Lung (tissue), 16 donors: Measurements from ENCODE around the gene GABRA4. TPM values are rescaled to one million over a fixed set of nuclear protein-coding genes. Genes with fewer than 3 reads are reported as not detected.

Experiments used
- ATAC-seq: fragments of 200-7000 bp; cut with Tn5 transposase; one replicate; pipeline ENCODE4 v1.9.1; 2020; ENCODE audit warnings: moderate number of reproducible peaks; ENCODE audit not compliant: insufficient read depth, low FRiP score
- DNase-seq, 3 donors: peaks; one replicate each; pipeline ENCODE4 v3.0.0-alpha.2; 2013 to 2017
- H3K27ac ChIP-seq, 2 donors: one replicate each; pipeline ENCODE4 v1.5.1; 2013; ENCODE audit warnings: mild to moderate bottlenecking in 2 of 2, moderate library complexity in 2 of 2, control low read depth in 1 of 2, inconsistent platforms in 1 of 2, low read depth in 1 of 2, low read length in 1 of 2
- H3K27me3 ChIP-seq, 3 donors: one replicate each; pipeline ENCODE4 v1.5.1; 2013; ENCODE audit warnings: low read length in 2 of 3; ENCODE audit not compliant: control insufficient read depth in 3 of 3, insufficient read depth in 3 of 3
- H3K36me3 ChIP-seq, 4 donors: one replicate each; pipeline ENCODE4 v1.5.1; 2013; ENCODE audit warnings: low read length in 4 of 4, mild to moderate bottlenecking in 1 of 4, moderate library complexity in 1 of 4; ENCODE audit not compliant: control insufficient read depth in 4 of 4, insufficient read depth in 4 of 4
- H3K4me1 ChIP-seq, 5 donors: one replicate each; pipeline ENCODE4 v1.5.1; 2013; ENCODE audit warnings: low read length in 5 of 5, mild to moderate bottlenecking in 2 of 5, moderate library complexity in 1 of 5; ENCODE audit not compliant: control insufficient read depth in 5 of 5, insufficient read depth in 5 of 5
- H3K4me3 ChIP-seq: one replicate; pipeline ENCODE4 v1.5.1; 2013; ENCODE audit warnings: mild to moderate bottlenecking, control low read depth, moderate library complexity
- H3K9ac ChIP-seq, 2 donors: one replicate each; pipeline ENCODE4 v1.5.1; 2013; ENCODE audit warnings: low read length in 2 of 2, control low read depth in 1 of 2; ENCODE audit not compliant: insufficient read depth in 1 of 2
- H3K9me3 ChIP-seq, 4 donors: one replicate each; pipeline ENCODE4 v1.5.1; 2013; ENCODE audit warnings: low read length in 3 of 4, mild to moderate bottlenecking in 1 of 4, moderate library complexity in 1 of 4; ENCODE audit not compliant: control insufficient read depth in 4 of 4, insufficient read depth in 3 of 4
- WGBS, 2 donors: extraction: QIAGEN DNeasy Blood & Tissue Kit; methylation state at CpG; one replicate each; pipeline ENCODE4 v1.1.7; 2013; 5-methylcytosine and 5-hydroxymethylcytosine counted together
- long read RNA-seq, 5 donors: transcript quantifications; one replicate each; lab custom pipeline, GENCODE V29; 2026
- polyA plus RNA-seq, 2 donors: library from polyadenylated mRNA; stranded (reverse); fragments of 200-250 nt; gene quantifications; one replicate each; pipeline ENCODE4 v1.2.1, GENCODE V29; 2013
- total RNA-seq, 2 donors: library from RNA; depleted of rRNA in 1 of 2; stranded (reverse); fragments of >200 nt in 1 of 2; gene quantifications; one replicate each; pipeline ENCODE4 v1.2.1, GENCODE V29; 2014 to 2021
- TF ChIP-seq, protein P1 (sequence below): IDR thresholded peaks from 2 replicates; pipeline ENCODE4 v1.5.1; 2012; ENCODE audit warnings: mild to moderate bottlenecking; ENCODE audit errors: control extremely low read depth, extremely low read depth
- donor health status: control.
- donor health status: control.
- donor health status: Bipolar disorder and iron deficiency.
- donor health status: healthy.
- donor health status: DM: yes; HTN: yes; CAD: no.

The GABRA4 gene
- total RNA-seq (under 1 TPM in 1 of 2 donors, not detected in 1; 0.09 TPM), polyA plus RNA-seq (not detected)
- long read RNA-seq, donor 1, result 0 reads
- long read RNA-seq, donor 2, result 0 reads
- long read RNA-seq, donor 3, result 0 reads
- long read RNA-seq, donor 4, result 0 reads
- long read RNA-seq, donor 5, result 0 reads

GRCh38 chr4:46993075-46994006 lies at the start of gene GABRA4:
TSS of gene GABRA4 (minus strand) at chr4:46993581. CDS start at chr4:46993424, 157 bp downstream.
- TF ChIP-seq, protein P1, sequence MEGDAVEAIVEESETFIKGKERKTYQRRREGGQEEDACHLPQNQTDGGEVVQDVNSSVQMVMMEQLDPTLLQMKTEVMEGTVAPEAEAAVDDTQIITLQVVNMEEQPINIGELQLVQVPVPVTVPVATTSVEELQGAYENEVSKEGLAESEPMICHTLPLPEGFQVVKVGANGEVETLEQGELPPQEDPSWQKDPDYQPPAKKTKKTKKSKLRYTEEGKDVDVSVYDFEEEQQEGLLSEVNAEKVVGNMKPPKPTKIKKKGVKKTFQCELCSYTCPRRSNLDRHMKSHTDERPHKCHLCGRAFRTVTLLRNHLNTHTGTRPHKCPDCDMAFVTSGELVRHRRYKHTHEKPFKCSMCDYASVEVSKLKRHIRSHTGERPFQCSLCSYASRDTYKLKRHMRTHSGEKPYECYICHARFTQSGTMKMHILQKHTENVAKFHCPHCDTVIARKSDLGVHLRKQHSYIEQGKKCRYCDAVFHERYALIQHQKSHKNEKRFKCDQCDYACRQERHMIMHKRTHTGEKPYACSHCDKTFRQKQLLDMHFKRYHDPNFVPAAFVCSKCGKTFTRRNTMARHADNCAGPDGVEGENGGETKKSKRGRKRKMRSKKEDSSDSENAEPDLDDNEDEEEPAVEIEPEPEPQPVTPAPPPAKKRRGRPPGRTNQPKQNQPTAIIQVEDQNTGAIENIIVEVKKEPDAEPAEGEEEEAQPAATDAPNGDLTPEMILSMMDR, result no peak
- no peak within 1 kb of the TSS for H3K4me3 ChIP-seq
- no peak within 1 kb of the TSS for H3K9ac ChIP-seq
- H3K4me1 ChIP-seq, result peaks cover 0 to 10% (median 4%) of the 10 kb centered on the region in 5 donors
- WGBS, 2 donors, result 2 to 3% methylated on average over 64 to 67 of the region's 67 CpGs
- peak within 1 kb of the TSS in 1 of 2 donors; percentile 39 for H3K27ac ChIP-seq
- ATAC-seq (no peak), DNase-seq (peak; percentile 7 to 32 (median 22))
- no peaks in the 10 kb centered on the region for H3K36me3 ChIP-seq
- peaks cover 0 to 7% (median 0%) of the 10 kb centered on the region in 4 donors for H3K9me3 ChIP-seq
- peaks cover 2 to 68% (median 56%) of the 10 kb centered on the region in 3 donors for H3K27me3 ChIP-seq

DNA sequence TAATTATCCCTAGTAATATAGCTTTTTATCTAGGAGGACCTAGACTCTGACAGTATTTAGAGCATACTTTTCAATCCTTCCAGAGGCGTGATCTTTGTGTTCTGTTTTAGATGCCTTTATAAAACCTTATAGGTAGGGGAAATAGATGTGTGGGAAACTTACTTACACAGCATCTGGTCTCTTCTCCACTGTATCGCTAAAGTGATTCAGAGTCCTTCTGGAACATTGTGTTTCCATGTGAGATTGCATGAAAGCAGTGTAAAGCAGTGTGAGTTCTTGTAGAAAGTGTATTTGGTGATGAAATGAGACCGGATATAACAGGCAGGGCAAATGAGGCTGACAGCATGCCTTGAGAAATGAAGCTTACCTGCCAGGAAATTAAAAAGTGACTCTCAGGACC lies 47.4 kb upstream of the GABRA4 start:
- H3K4me1 ChIP-seq, result peaks cover 0 to 2% (median 0%) of the 10 kb centered on the region in 5 donors
- H3K36me3 ChIP-seq, result no peaks in the 10 kb centered on the region
- DNase-seq (no peak), ATAC-seq (no peak)
- no peak overlapping the region for H3K27ac ChIP-seq
- H3K9ac ChIP-seq, result no peak overlapping the region
- no peak overlapping the region for H3K4me3 ChIP-seq
- 89 to 91% methylated on average over 3 of the region's 3 CpGs for WGBS, 2 donors
- H3K27me3 ChIP-seq, result no peaks in the 10 kb centered on the region
- no peaks in the 10 kb centered on the region for H3K9me3 ChIP-seq
- TF ChIP-seq, protein P1, result no peak

GRCh38 chr4:47038263-47038662 lies 44.9 kb upstream of the GABRA4 start:
- Histone ChIP-seq H3K4me3 (no peak overlapping the region), H3K27me3 (peaks cover 0 to under 1% (median 0%) of the 10 kb centered on the region in 3 donors), H3K9me3 (no peaks in the 10 kb centered on the region), H3K27ac (no peak overlapping the region), H3K36me3 (no peaks in the 10 kb centered on the region), H3K9ac (no peak overlapping the region), H3K4me1 (peaks cover 0 to 2% (median 0%) of the 10 kb centered on the region in 5 donors)
- DNase-seq (peak in 1 of 3 donors; percentile 32), ATAC-seq (no peak)
- WGBS, 2 donors, result 86 to 90% methylated on average over 1 of the region's 1 CpG
- TF ChIP-seq, protein P1, result no peak
